GM19328 (cell line): ENCODE data around the gene SEBOX.

ENCODE experiments used
- ATAC-seq: cut with Tn5 transposase; IDR thresholded peaks from one replicate; pipeline ENCODE4 v1.9.1; 2021; ENCODE audit warnings: mild to moderate bottlenecking, moderate library complexity; ENCODE audit not compliant: unreplicated experiment

Gene SEBOX

GRCh38 chr17:28369684-28370034, 4.7 kb upstream of the SEBOX start:
- ATAC-seq, result no peak

- no peak for ATAC-seq
Observed at GRCh38 chr17:28368915-28369683, 4.1 kb upstream of the SEBOX start.

GRCh38 chr17:28368306-28368831, 3.4 kb upstream of the SEBOX start:
- no peak for ATAC-seq

GRCh38 chr17:28367641-28368305, 2.8 kb upstream of the SEBOX start:
- no peak for ATAC-seq

GRCh38 chr17:28366605-28367004, 1.6 kb upstream of the SEBOX start:
- ATAC-seq, result no peak

- no peak for ATAC-seq
Observed at GRCh38 chr17:28365487-28365886, 488 bp upstream of the SEBOX start.

GRCh38 chr17:28363776-28364650, 986 bp downstream of the SEBOX start:
- ATAC-seq, result no peak

GRCh38 chr17:28363186-28363585, 1.8 kb downstream of the SEBOX start:
- no peak for ATAC-seq

- ATAC-seq, result no peak
Observed at GRCh38 chr17:28357901-28358197, 7.2 kb downstream of the SEBOX start.

- ATAC-seq, result peak; percentile 97
Observed at GRCh38 chr17:28357061-28357900, 7.7 kb downstream of the SEBOX start, which contains the start of gene POLDIP2. Gene POLDIP2 (minus strand): TSS chr17:28357527. CDS start chr17:28357448, 79 bp downstream.

GRCh38 chr17:28350271-28350670, 14.7 kb downstream of the SEBOX start:
- ATAC-seq, result no peak

- ATAC-seq, result no peak
Observed at GRCh38 chr17:28348979-28349378, 16.0 kb downstream of the SEBOX start.

GRCh38 chr17:28347261-28347891, 17.6 kb downstream of the SEBOX start:
- no peak for ATAC-seq

- ATAC-seq, result no peak
Observed at GRCh38 chr17:28346746-28347246, 18.2 kb downstream of the SEBOX start.

- ATAC-seq, result no peak
Observed at GRCh38 chr17:28346199-28346580, 18.8 kb downstream of the SEBOX start.

GRCh38 chr17:28345419-28346198, 19.4 kb downstream of the SEBOX start:
- no peak for ATAC-seq

- ATAC-seq, result no peak
Observed at GRCh38 chr17:28344435-28344901, 20.5 kb downstream of the SEBOX start.

GRCh38 chr17:28344011-28344410, 21.0 kb downstream of the SEBOX start:
- ATAC-seq, result no peak

GRCh38 chr17:28343491-28343932, 21.5 kb downstream of the SEBOX start:
- no peak for ATAC-seq
